HG03135 (cell line): ENCODE results near the gene LRRC63.
"Not testable (repeated sequence)": the region's sequence is repeated elsewhere in the genome, so short reads cannot be mapped to it uniquely, and the experiment has no call there.

Experiments used
- ATAC-seq: cut with Tn5 transposase; IDR thresholded peaks from one replicate; pipeline ENCODE4 v1.9.1; 2021; ENCODE audit warnings: mild to moderate bottlenecking, moderate library complexity; ENCODE audit not compliant: unreplicated experiment

LRRC63 gene

GRCh38 chr13:46211483-46212351 is at the start of gene LRRC63:
Gene LRRC63, plus strand, starts transcription at chr13:46211928. Its CDS starts 1,107 bp downstream, at chr13:46213035.
- ATAC-seq = peak; percentile 95

DNA sequence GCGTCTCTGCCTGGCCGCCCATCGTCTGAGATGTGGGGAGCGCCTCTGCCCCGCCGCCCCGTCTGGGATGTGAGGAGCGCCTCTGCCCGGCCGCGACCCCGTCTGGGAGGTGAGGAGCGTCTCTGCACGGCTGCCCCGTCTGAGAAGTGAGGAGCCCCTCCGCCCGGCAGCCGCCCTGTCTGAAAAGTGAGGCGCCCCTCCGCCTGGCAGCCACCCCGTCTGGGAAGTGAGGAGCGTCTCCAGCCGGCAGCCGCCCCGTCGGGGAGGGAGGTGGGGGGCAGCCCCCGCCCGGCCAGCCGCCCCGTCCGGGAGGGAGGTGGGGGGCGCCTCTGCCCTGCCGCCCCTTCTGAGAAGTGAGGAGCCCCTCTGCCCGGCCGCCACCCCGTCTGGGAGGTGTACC is 49.0 kb upstream of the LRRC63 start:
- not testable (repeated sequence) for ATAC-seq

GRCh38 chr13:46164661-46165060 is 47.1 kb upstream of the LRRC63 start:
- ATAC-seq = no peak

- no peak for ATAC-seq
These were observed 46.1 kb upstream of the LRRC63 start for GRCh38 chr13:46165485-46166223.

DNA sequence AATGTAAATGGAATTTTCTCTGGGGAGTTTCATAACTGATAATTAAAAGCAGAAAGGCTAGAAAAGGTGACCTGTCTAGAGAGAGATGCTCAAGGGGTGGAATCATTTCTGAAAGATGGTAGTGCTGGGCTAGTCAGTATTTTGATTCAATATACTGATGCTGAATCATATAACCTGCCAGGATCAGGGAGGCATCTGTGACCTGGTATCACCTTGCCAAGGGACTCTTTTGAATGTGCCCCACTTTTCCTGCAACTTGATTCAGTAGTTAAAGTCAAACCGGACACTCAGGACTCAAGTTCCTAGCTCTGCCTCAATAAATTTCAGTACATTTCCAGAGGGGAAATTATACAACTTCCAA is 45.5 kb upstream of the LRRC63 start:
- ATAC-seq = no peak

- ATAC-seq = no peak
These were observed 44.6 kb upstream of the LRRC63 start for GRCh38 chr13:46166947-46167610.

GRCh38 chr13:46168341-46168740 is 43.4 kb upstream of the LRRC63 start:
- ATAC-seq = no peak

DNA sequence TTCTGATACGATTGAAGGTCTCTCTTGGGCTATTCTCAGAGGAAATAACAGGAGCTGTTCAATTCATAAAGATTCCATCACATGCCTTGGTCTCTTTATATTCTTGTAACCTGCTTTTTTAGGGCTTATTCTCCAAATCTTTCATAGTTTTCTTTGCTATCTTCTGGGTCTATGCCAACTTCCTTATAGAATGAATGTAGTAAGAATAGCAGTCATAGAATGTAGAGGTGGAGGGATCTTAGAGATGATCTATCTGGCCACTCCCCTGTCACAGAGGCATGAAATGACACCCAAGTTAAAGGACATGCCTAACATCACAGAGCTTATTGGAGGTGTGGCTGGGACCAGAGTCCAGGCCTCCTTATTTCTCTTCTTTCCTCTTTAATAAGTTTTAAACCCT is 42.9 kb upstream of the LRRC63 start:
- ATAC-seq = no peak

GRCh38 chr13:46169758-46170157 is 42.0 kb upstream of the LRRC63 start:
- ATAC-seq = no peak

DNA sequence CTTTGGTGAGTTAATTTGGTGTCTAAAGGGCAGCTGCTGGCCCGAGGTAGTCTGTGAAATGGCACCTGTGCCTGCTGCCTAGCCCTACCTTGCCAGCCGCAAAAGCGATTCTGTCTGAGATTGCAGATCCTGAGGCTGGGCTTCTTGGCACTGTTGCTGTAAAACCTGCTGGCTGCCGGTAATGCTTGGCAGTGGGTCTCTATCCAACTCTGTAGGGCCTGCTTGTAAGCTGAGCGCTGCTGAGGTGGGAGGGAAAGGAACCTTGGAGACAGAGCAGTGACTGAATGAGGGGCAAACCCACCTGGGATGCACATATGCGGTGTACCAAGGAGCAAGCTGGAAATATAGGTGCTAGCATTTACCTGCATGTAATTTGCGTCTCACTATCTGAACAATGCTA is 41.5 kb upstream of the LRRC63 start:
- ATAC-seq = no peak

DNA sequence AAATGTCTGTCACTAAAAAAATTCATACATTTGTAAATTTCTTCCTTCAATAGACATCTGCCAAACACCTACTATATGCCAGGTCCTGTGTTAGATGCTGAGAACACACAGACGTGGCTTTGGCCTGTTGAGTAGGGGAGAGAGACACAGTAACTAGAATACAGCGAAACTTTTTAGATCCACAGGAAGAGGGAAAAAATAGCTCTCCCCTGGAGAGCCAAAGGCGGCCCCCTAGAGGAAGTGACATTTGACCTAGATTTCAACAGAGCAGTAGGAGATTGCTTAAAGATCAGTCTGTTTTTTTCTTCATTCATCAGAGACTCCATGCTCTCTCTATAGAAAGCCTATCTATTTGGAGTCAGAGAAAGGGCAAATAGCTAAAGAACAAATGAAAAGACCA is 41.0 kb upstream of the LRRC63 start:
- ATAC-seq = no peak

GRCh38 chr13:46171217-46171616 is 40.5 kb upstream of the LRRC63 start:
- ATAC-seq = no peak

DNA sequence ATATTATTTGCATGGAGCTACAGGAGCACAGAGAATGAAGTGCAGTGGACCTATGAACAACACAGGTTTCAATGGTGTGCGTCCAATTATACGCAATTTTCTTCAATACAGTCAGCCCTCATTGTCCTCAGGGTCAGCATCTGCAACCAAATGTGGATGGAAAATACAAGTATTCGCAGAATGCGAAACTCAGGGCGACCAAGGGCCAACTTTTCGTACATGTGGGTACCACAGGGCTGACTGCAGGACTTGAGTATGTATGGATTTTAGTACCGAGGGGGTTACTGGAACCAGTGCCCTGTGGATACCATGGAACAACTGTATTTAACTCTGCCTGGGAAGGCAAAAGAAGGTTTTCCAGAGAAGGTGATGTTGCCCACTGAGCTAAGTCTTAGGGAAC is 40.0 kb upstream of the LRRC63 start:
- ATAC-seq = no peak

DNA sequence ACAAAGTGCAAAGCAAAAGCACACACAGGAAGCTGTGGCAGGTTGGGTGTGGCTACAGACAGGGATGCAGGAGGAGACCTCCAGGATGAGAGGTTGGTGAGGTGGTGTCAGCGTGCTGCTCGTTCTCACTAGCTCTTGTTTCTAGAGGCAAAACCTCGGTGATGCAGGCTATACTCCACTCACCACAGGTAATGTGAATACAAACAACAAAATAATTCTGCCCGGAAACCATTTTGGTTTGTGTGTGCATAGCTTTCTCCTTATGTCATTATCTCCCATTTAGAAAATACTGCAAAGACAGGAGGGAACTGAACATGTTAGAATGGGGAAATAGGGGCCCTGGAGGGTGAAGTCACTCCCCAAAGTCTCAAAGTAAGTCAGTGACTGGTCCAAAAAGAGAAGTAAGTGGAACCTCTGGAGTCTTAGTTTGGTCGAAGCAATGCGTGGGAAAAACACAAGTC is 39.2 kb upstream of the LRRC63 start:
- ATAC-seq = no peak

GRCh38 chr13:46173656-46174055 is 38.1 kb upstream of the LRRC63 start:
- no peak for ATAC-seq

GRCh38 chr13:46176756-46177155 is 35.0 kb upstream of the LRRC63 start:
- peak; percentile 37 for ATAC-seq

- no peak for ATAC-seq
These were observed 33.6 kb upstream of the LRRC63 start for GRCh38 chr13:46178143-46178542.

GRCh38 chr13:46178821-46179220 is 32.9 kb upstream of the LRRC63 start:
- no peak for ATAC-seq

- ATAC-seq = no peak
These were observed 32.2 kb upstream of the LRRC63 start for GRCh38 chr13:46179491-46179908.

GRCh38 chr13:46179969-46180763 is 31.6 kb upstream of the LRRC63 start:
- no peak for ATAC-seq

- no peak for ATAC-seq
These were observed 30.3 kb upstream of the LRRC63 start for GRCh38 chr13:46181377-46181839.
